ENCODE results near the gene NDUFS8.

Gene NDUFS8

GRCh38 chr11:68016904-68017817, 13.3 kb upstream of the NDUFS8 start:
- DNase-seq: no peak

DNA sequence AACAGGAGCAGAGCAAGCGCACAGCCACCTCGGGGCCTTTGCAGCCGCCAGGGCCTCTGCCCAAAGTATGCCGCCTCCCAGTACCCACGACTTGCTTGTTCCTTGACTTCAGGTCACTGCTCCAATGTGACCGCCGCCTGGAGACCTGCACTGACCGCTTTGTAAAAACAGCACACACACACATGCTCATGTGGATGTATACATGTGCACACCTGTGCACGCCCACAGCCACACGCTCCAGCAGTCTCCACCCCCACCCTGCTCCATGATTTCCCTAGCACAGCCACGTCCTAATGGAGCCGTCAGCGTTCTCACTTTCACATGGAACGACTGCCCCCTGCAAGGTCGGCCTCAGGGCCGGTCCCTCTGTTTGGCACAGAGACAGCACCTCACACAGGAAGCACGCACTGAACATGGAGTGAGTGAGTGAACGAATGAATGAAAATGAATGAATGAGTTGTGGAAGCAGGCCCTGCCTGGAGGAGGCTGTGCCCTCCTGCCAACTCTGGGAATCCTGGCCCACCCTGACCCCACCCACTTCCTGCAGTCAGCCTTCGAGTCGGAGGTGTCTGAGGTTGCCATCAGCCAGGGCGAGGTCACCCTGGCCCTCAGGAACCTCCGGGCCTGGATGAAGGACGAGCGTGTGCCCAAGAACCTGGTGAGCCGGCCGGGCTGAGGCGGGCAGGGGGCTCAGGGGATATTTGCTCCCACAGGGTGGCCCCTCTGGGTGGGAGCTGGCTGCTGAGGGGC, 12.3 kb upstream of the NDUFS8 start:
- DNase-seq: no peak

DNA sequence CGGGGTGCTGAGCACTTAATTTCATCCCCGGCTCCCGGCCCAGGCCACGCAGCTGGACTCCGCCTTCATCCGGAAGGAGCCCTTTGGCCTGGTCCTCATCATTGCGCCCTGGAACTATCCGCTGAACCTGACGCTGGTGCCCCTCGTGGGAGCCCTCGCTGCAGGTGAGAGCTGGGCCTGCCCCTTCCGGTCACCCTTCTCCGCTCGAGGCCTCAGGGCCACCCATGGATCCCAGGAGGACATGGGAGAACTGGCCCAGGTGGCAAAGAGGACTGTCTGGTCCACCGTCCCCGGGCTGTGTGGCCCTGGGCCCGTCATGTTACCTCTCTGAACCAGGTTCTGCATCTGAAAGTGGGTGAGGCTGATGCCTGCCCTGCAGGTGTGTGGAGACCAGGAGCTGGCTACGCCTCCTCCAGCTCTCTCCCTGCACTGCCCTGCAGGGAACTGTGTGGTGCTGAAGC, 11.7 kb upstream of the NDUFS8 start:
- no peak for DNase-seq

DNA sequence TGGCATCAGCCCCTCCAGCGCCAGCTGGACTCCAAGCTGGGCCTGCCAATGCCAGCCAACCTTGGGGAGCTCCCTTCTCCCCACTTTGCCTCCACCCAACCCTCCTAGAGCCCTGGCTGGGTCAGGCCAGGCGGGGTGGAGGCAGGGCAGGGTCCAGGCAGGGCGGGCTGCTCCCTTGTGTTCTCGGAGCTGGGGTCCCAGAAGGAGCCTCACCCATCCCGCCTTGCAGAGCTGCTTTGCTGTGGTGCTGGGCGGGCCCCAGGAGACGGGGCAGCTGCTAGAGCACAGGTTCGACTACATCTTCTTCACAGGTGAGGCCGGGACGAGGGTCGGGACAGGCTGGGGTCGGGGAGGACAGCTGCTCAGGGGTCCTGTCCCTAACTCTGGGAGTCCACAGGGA, 11.0 kb upstream of the NDUFS8 start:
- DNase-seq: no peak

- no peak for DNase-seq
These were observed 9.9 kb upstream of the NDUFS8 start for GRCh38 chr11:68020575-68020974.

DNA sequence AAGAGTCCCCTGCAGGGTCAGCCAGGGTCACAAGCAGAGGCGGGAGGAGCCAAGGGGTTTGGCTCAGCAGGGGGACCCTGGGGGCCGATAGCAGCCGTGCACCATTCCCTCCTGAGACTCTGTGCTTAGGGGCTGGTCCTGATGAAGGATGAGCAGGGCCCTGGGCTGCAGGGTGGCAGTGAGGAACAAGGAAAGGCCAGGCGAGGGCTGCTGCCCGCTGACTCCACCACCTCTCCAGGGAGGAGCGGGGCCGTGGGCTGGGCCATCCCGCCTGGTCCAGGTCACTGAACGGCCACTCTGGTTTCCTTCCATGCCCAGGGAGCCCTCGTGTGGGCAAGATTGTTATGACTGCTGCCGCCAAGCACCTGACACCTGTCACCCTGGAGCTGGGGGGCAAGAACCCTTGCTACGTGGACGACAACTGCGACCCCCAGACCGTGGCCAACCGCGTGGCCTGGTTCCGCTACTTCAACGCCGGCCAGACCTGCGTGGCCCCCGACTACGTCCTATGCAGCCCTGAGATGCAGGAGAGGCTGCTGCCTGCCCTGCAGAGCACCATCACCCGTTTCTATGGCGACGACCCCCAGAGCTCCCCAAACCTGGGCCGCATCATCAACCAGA, 9.2 kb upstream of the NDUFS8 start:
- no peak for DNase-seq

DNA sequence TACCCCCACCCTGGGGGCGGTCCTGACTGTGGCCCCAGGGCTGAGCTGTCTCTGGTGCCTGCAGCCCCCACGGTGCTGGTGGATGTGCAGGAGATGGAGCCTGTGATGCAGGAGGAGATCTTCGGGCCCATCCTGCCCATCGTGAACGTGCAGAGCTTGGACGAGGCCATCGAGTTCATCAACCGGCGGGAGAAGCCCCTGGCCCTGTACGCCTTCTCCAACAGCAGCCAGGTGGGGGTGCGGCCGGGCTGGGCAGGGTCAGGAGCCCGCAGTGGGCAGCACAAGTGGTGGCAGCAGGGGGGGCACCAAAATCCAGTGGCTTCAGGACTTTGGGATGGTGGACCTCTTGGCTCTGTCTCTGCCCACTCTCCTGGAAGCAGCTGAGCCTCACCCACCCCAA, 8.0 kb upstream of the NDUFS8 start:
- no peak for DNase-seq

GRCh38 chr11:68024508-68024907, 6.0 kb upstream of the NDUFS8 start:
- no peak for DNase-seq

DNA sequence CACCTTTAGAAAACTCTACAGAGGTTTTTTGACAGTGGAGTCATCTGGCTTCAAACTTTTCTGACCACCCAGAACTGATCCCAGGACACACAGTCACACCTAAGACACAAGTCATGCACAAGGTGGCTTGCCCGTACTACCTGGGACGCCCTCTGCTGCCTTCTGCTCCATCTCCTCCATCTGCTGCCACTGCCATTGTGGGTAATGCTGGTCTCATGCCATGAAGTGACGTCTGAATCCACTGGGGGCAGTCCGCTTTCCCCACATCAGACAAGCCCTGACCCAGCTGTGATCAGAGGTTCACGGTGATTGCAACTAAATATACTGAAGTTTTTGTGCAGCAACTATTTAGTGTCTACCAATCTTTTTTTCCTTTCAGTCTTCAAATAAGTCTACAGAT, 5.4 kb upstream of the NDUFS8 start:
- no peak for DNase-seq

GRCh38 chr11:68026391-68027105, 3.9 kb upstream of the NDUFS8 start:
- DNase-seq: no peak

- no peak for DNase-seq
These were observed 2.8 kb upstream of the NDUFS8 start for GRCh38 chr11:68027667-68028066.

DNA sequence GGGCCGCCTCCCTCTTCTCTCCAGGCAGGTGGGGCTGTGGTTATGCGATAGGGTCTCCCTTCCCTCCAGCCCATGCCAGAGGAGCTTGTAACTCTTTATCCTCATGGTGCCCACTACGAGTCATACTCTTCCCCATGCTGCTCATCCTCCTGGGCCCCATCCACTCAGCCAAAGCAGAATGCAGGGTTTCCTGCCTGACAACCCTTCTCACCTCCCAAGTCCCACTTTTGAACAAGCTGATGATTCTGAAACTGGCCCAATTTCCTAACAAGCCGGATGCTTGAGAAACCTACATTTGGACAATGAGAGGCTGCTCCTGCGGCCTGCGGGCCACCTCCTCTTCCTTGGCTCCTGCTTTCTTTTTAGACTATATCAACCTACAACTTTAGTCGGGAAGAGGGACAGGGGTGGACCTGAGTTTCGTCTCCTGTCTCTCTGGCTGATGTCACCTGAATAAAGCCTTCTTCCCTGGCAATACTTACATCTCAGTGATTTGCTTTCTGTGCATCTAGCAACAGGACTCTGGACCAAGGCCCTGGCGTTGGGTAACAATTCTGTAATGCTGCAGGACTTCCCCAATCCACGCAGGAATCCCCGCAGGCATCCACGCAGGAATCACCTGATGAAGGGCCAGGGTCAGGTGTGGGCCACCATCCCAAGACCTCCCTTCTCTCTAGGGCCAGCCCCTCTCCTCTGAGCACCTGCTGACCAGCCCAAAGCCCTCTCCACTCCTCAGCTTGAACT, 1.5 kb upstream of the NDUFS8 start:
- no peak for DNase-seq

- no peak for DNase-seq
These were observed 623 bp downstream of the NDUFS8 start for GRCh38 chr11:68031144-68031464.

- DNase-seq: no peak
These were observed 1.5 kb downstream of the NDUFS8 start for GRCh38 chr11:68032003-68032402.

- no peak for DNase-seq
These were observed 2.7 kb downstream of the NDUFS8 start for GRCh38 chr11:68032997-68033707.

- DNase-seq: no peak
These were observed 3.2 kb downstream of the NDUFS8 start for GRCh38 chr11:68033708-68034045.

DNA sequence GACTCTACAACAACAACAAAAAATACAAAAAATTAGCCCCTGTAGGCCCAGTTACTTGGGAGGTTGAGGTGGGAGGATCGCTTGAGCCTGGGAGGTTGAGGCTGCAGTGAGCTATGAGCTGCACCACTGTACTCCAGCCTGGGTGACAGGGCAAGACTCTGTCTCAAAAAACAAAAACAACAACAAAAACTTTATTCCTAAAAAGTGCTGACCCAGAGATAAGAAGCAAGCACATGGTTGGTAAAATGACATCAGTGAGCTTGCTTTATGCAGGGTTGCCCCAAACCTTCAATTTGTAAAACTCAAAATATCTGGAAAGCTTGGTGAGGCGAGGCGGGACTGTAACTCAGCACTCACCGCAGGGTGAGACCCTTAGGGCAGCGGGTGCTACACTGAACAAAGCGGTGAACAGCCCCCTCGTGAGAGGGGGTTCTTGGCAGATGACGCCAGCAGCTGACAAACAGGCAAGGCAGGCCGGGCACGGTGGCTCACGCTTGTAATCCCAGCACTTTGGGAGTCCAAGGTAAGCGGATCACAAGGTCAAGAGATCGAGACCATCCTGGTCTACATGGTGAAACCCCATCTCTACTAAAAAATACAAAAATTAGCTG, 4.9 kb downstream of the NDUFS8 start:
- DNase-seq: no peak

- no peak for DNase-seq
These were observed 5.7 kb downstream of the NDUFS8 start for GRCh38 chr11:68036141-68036716.

- no peak for DNase-seq
These were observed 6.3 kb downstream of the NDUFS8 start for GRCh38 chr11:68036717-68037239.

GRCh38 chr11:68037411-68038225, 7.1 kb downstream of the NDUFS8 start:
- no peak for DNase-seq

Data from stimulated activated naive CD4-positive, alpha-beta T cell treated with Interleukin-2 at 50 U/mL for 16 hours (primary cell).